Ovary (tissue), 3 donors: ENCODE measurements around the gene MTAP.

Source experiments
- POLR2A ChIP-seq: fragments of 450-650 bp; IDR thresholded peaks from one replicate; pipeline ENCODE4 v1.6.1; 2017; ENCODE audit warnings: antibody characterized with exemption, mild to moderate bottlenecking, moderate library complexity
- TF ChIP-seq, protein P1 (sequence below), 3 donors: fragments of 450-650 bp in 2 of 3; fragments of 200-600 bp in 1 of 3; IDR thresholded peaks; one replicate each; pipeline versions ENCODE4 v1.5.1 to v1.8.0; 2016 to 2022; ENCODE audit warnings: antibody characterized with exemption in 3 of 3, mild to moderate bottlenecking in 1 of 3
- donor health status: DM: no; HTN: no; CAD: no.

DNA sequence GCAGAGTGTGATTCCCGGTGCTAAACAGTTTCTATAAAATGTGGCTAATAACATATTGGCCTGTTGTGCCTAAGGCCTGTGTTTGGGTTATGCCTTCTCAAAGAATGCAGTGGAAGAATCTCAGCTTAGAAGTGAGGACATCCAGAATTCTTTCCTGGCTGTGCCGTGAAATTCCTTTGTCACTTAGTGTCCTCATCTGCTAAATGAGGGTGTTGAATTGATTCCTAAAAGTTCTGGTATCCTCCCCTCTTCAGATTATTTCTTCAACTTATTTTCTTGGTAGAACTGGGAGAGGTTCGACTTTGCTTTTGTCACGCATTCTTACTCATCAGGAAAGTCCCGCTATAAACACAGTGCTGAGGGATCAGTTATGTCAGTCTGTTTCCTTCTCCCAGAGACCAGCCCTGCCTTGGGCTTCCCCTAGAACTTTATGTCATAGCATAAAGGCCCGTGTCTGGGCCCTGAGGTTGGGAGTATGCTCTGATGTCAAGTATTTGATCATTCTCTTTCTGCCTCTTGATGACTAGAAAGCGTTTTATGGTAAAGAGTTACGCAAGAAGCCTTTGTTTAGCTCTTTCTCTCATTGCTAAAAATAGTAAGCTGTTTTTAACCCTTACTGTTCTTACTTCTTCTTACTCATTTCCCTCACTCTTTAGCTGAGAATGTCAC, 29.5 kb downstream of the MTAP start:
- TF ChIP-seq, protein P1, sequence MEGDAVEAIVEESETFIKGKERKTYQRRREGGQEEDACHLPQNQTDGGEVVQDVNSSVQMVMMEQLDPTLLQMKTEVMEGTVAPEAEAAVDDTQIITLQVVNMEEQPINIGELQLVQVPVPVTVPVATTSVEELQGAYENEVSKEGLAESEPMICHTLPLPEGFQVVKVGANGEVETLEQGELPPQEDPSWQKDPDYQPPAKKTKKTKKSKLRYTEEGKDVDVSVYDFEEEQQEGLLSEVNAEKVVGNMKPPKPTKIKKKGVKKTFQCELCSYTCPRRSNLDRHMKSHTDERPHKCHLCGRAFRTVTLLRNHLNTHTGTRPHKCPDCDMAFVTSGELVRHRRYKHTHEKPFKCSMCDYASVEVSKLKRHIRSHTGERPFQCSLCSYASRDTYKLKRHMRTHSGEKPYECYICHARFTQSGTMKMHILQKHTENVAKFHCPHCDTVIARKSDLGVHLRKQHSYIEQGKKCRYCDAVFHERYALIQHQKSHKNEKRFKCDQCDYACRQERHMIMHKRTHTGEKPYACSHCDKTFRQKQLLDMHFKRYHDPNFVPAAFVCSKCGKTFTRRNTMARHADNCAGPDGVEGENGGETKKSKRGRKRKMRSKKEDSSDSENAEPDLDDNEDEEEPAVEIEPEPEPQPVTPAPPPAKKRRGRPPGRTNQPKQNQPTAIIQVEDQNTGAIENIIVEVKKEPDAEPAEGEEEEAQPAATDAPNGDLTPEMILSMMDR (IDR thresholded peaks at IDR 0.05), result no peak
- TF ChIP-seq POLR2A, result no peak
